Measurements from ENCODE around the gene WDR37. TPM values are rescaled to one million over a fixed set of nuclear protein-coding genes. Genes with fewer than 3 reads are reported as not detected.

Gene WDR37
- total RNA-seq, 1 experiment from 2014 or later: 14.2 TPM

Other genes with a start within 250 kb of the WDR37 start
- 127 and 131 TPM in 2 replicates for gene LARP4B, start 124.7 kb upstream of the WDR37 start, total RNA-seq (2022)
- 138 and 142 TPM in 2 replicates for gene GTPBP4, start 68.0 kb upstream of the WDR37 start, total RNA-seq (2022)
- gene IDI2, start 30.5 kb upstream of the WDR37 start, total RNA-seq (2022): not detected in 2 replicates
- gene IDI1, start 7.3 kb upstream of the WDR37 start, total RNA-seq (2022): 22.2 and 25.1 TPM in 2 replicates

All from MCF 10A (cell line).